Measurements from ENCODE around the gene IL10RA. TPM values are rescaled to one million over a fixed set of nuclear protein-coding genes. Genes with fewer than 3 reads are reported as not detected.

The IL10RA gene
- polyA plus RNA-seq, 1 experiment: not detected

- no peak for DNase-seq (ENCODE audit: low read depth, low spot score)
- TF ChIP-seq CTCF (IDR thresholded peaks at IDR 0.05; ENCODE audit: low read depth, low read length): no peak
- CTCF ChIA-PET: no interaction called here
- Histone ChIP-seq H3K27ac (ENCODE audit: low read depth, low read length) (no peak overlapping the region), H3K9me3 (ENCODE audit: control insufficient read depth, insufficient read depth, low read length) (no peaks in the 10 kb centered on the region), H3K27me3 (ENCODE audit: control insufficient read depth, insufficient read depth, low read length) (peaks cover 5% of the 10 kb centered on the region), H3K4me3 (ENCODE audit: low read depth, low read length) (no peak overlapping the region)
- POLR2A ChIA-PET: no interaction called here
Measured at GRCh38 chr11:117979481-117980211, 6.5 kb upstream of the IL10RA start.

- no peaks in the 10 kb centered on the region for H3K9me3 ChIP-seq (ENCODE audit: control insufficient read depth, insufficient read depth, low read length)
- no peak for DNase-seq (ENCODE audit: low read depth, low spot score)
- TF ChIP-seq CTCF (IDR thresholded peaks at IDR 0.05; ENCODE audit: low read depth, low read length): no peak
- H3K27ac ChIP-seq (ENCODE audit: low read depth, low read length): no peak overlapping the region
- H3K4me3 ChIP-seq (ENCODE audit: low read depth, low read length): no peak overlapping the region
- peaks cover 7% of the 10 kb centered on the region for H3K27me3 ChIP-seq (ENCODE audit: control insufficient read depth, insufficient read depth, low read length)
- ChIA-PET CTCF (no interaction called here), POLR2A (no interaction called here)
Measured at GRCh38 chr11:117980280-117980679, 5.9 kb upstream of the IL10RA start.

GRCh38 chr11:117980720-117981119 is 5.5 kb upstream of the IL10RA start:
- H3K27me3 ChIP-seq (ENCODE audit: control insufficient read depth, insufficient read depth, low read length): peaks cover 8% of the 10 kb centered on the region
- DNase-seq (ENCODE audit: low read depth, low spot score): no peak
- H3K4me3 ChIP-seq (ENCODE audit: low read depth, low read length): no peak overlapping the region
- CTCF ChIA-PET: no interaction called here
- TF ChIP-seq CTCF (IDR thresholded peaks at IDR 0.05; ENCODE audit: low read depth, low read length): no peak
- no peaks in the 10 kb centered on the region; the same call in 1 of the 2 replicates for H3K9me3 ChIP-seq (ENCODE audit: control insufficient read depth, insufficient read depth, low read length)
- POLR2A ChIA-PET: no interaction called here
- no peak overlapping the region for H3K27ac ChIP-seq (ENCODE audit: low read depth, low read length)

- Histone ChIP-seq H3K27me3 (ENCODE audit: control insufficient read depth, insufficient read depth, low read length) (peaks cover 25% of the 10 kb centered on the region), H3K9me3 (ENCODE audit: control insufficient read depth, insufficient read depth, low read length) (no peaks in the 10 kb centered on the region; the same call in 1 of the 2 replicates), H3K27ac (ENCODE audit: low read depth, low read length) (no peak overlapping the region), H3K4me3 (ENCODE audit: low read depth, low read length) (no peak overlapping the region)
- POLR2A ChIA-PET: no interaction called here
- no peak for TF ChIP-seq CTCF (IDR thresholded peaks at IDR 0.05; ENCODE audit: low read depth, low read length)
- CTCF ChIA-PET: no interaction called here
- no peak for DNase-seq (ENCODE audit: low read depth, low spot score)
Measured at GRCh38 chr11:117983163-117983475, 3.1 kb upstream of the IL10RA start.

- Histone ChIP-seq H3K4me3 (ENCODE audit: low read depth, low read length) (no peak overlapping the region), H3K9me3 (ENCODE audit: control insufficient read depth, insufficient read depth, low read length) (no peaks in the 10 kb centered on the region; the same call in 1 of the 2 replicates), H3K27me3 (ENCODE audit: control insufficient read depth, insufficient read depth, low read length) (peaks cover 26% of the 10 kb centered on the region), H3K27ac (ENCODE audit: low read depth, low read length) (no peak overlapping the region)
- TF ChIP-seq CTCF (IDR thresholded peaks at IDR 0.05; ENCODE audit: low read depth, low read length): no peak
- POLR2A ChIA-PET: no interaction called here
- no peak for DNase-seq (ENCODE audit: low read depth, low spot score)
- CTCF ChIA-PET: no interaction called here
Measured at GRCh38 chr11:117984476-117984875, 1.7 kb upstream of the IL10RA start.

Data from AG04450 (cell line).